CD14-positive monocyte (primary cell): ENCODE data around the gene DNAJA1. TPM values are rescaled to one million over a fixed set of nuclear protein-coding genes. Genes with fewer than 3 reads are reported as not detected.

Experiments used
- DNase-seq, 3 donors: peaks; one replicate each; pipeline ENCODE4 v3.0.0-alpha.2; 2011 to 2022
- H2AFZ ChIP-seq: 2 replicates; pipeline ENCODE4 v1.6.0; 2012; ENCODE audit warnings: mild to moderate bottlenecking, low read depth, low read length, inconsistent platforms; ENCODE audit not compliant: insufficient read depth, poor library complexity, severe bottlenecking
- H3K27ac ChIP-seq, 2 donors: 1 replicate in 1 of 2; 2 replicates in 1 of 2; pipeline ENCODE4 v1.5.1; 2012 to 2013; ENCODE audit warnings: low read length in 2 of 2, control low read depth in 1 of 2, inconsistent platforms in 1 of 2, low read depth in 1 of 2, mild to moderate bottlenecking in 1 of 2
- H3K27me3 ChIP-seq, 2 donors: one replicate each; pipeline versions ENCODE4 v1.6.0 to v1.6.1; 2011 to 2013; ENCODE audit warnings: low read length in 2 of 2; ENCODE audit not compliant: control insufficient read depth in 2 of 2, insufficient read depth in 2 of 2
- H3K36me3 ChIP-seq, 2 donors: replicated peaks in 1 of 2; 1 replicate in 1 of 2; 2 replicates in 1 of 2; pipeline versions ENCODE4 v1.5.1 to v1.6.1; 2012 to 2013; ENCODE audit warnings: low read length in 2 of 2, control low read depth in 1 of 2, inconsistent platforms in 1 of 2, mild to moderate bottlenecking in 1 of 2; ENCODE audit not compliant: insufficient read depth in 2 of 2, control insufficient read depth in 1 of 2
- H3K4me1 ChIP-seq, 2 donors: 1 replicate in 1 of 2; 2 replicates in 1 of 2; pipeline versions ENCODE4 v1.5.1 to v1.6.1; 2012 to 2013; ENCODE audit warnings: low read length in 2 of 2, control low read depth in 1 of 2, inconsistent platforms in 1 of 2, mild to moderate bottlenecking in 1 of 2, moderate library complexity in 1 of 2; ENCODE audit not compliant: insufficient read depth in 2 of 2, control insufficient read depth in 1 of 2
- H3K4me2 ChIP-seq: replicated peaks from 2 replicates; pipeline ENCODE3; 2012; ENCODE audit warnings: low read length, moderate library complexity, mild to moderate bottlenecking; ENCODE audit not compliant: poor library complexity, severe bottlenecking; ENCODE audit errors: extremely low read depth
- H3K4me3 ChIP-seq, 3 experiments: fragments of 200-600 bp in 1 of 3; sonication (generic) in 1 of 3; replicated peaks in 1 of 3; 1 replicate in 2 of 3; 2 replicates in 1 of 3; pipeline ENCODE4 v1.5.1; 2011 to 2013; ENCODE audit warnings: low read length in 3 of 3, mild to moderate bottlenecking in 3 of 3, control low read depth in 2 of 3, low read depth in 2 of 3, inconsistent platforms in 1 of 3, moderate library complexity in 1 of 3
- H3K79me2 ChIP-seq: 2 replicates; pipeline ENCODE4 v1.6.0; 2012; ENCODE audit warnings: mild to moderate bottlenecking, control low read depth, inconsistent platforms, low read length, moderate library complexity; ENCODE audit not compliant: insufficient read depth
- H3K9ac ChIP-seq: 2 replicates; pipeline ENCODE4 v1.6.0; 2017; ENCODE audit warnings: low read length, mild to moderate bottlenecking; ENCODE audit not compliant: insufficient read depth, poor library complexity, severe bottlenecking
- H3K9me3 ChIP-seq, 2 donors: replicated peaks in 1 of 2; 1 replicate in 1 of 2; 2 replicates in 1 of 2; pipeline versions ENCODE4 v1.5.1 to v1.6.1; 2012 to 2013; ENCODE audit warnings: low read length in 2 of 2, control low read depth in 1 of 2; ENCODE audit not compliant: control insufficient read depth in 1 of 2, insufficient read depth in 1 of 2
- H4K20me1 ChIP-seq: 2 replicates; pipeline ENCODE4 v1.6.0; 2012; ENCODE audit warnings: mild to moderate bottlenecking, low read length, control low read depth, moderate library complexity; ENCODE audit not compliant: insufficient read depth
- H3K27ac Mint-ChIP-seq, 7 donors: one replicate each; pipeline ENCODE4 v1.8.0; 2020; ENCODE audit warnings: mild to moderate bottlenecking in 7 of 7, mixed read lengths in 7 of 7, moderate library complexity in 6 of 7, inconsistent platforms in 2 of 7
- H3K27me3 Mint-ChIP-seq, 3 donors: one replicate each; pipeline ENCODE4 v1.8.0; 2021 to 2022; ENCODE audit warnings: low read depth in 3 of 3, mild to moderate bottlenecking in 3 of 3, mixed read lengths in 3 of 3, moderate library complexity in 3 of 3, inconsistent platforms in 1 of 3
- H3K36me3 Mint-ChIP-seq, 2 donors: one replicate each; pipeline ENCODE4 v1.8.0; 2020; ENCODE audit warnings: mixed read lengths in 2 of 2, inconsistent platforms in 1 of 2, mild to moderate bottlenecking in 1 of 2
- H3K4me1 Mint-ChIP-seq: one replicate; pipeline ENCODE4 v1.8.0; 2020; ENCODE audit warnings: mild to moderate bottlenecking, mixed read lengths
- H3K4me3 Mint-ChIP-seq, 2 donors: one replicate each; pipeline ENCODE4 v1.8.0; 2020; ENCODE audit warnings: mild to moderate bottlenecking in 2 of 2, mixed read lengths in 2 of 2, moderate library complexity in 1 of 2
- H3K9me3 Mint-ChIP-seq, 7 donors: one replicate each; pipeline ENCODE4 v1.8.0; 2020 to 2022; ENCODE audit warnings: mixed read lengths in 7 of 7, mild to moderate bottlenecking in 6 of 7, moderate library complexity in 6 of 7, inconsistent platforms in 2 of 7
- CTCF ChIP-seq: fragments of 200-600 bp; IDR thresholded peaks from one replicate; pipeline ENCODE4 v1.8.0; 2022; ENCODE audit warnings: antibody characterized with exemption, mild to moderate bottlenecking
- WGBS: methylation state at CpG from one replicate; pipeline ENCODE4 v1.1.5; 2013; ENCODE audit warnings: missing lambda C conversion rate; ENCODE audit not compliant: insufficient coverage; 5-methylcytosine and 5-hydroxymethylcytosine counted together
- intact Hi-C, 2 donors: fragments of 100-400 bp; cut with micrococcal nuclease; formaldehyde crosslinking; loops; one replicate each; pipeline versions ENCODE4 v1.15.0 to v1.15.1; 2023
- polyA plus RNA-seq, 3 donors: library from polyadenylated mRNA; depleted of rRNA in 1 of 3; unstranded in 2 of 3; stranded (reverse) in 1 of 3; fragments of 300-500 nt in 2 of 3; fragments of >200 nt in 1 of 3; fragmentation: Illumina TruSeq in 2 of 3; gene quantifications; 1 replicate in 2 of 3; 2 replicates in 1 of 3; pipeline ENCODE4 v1.2.3, GENCODE V29; 2012 to 2021

DNAJA1 gene
- polyA plus RNA-seq, 3 donors: 73.3 to 112 (median 93.6) TPM

- Histone ChIP-seq H3K79me2 (peaks cover 96% of the 10 kb centered on the region), H3K27me3 (no peaks in the 10 kb centered on the region), H3K4me3 (peak overlapping the region; percentile 91 to 100 (median 99)), H3K9ac (peak overlapping the region; percentile 99), H3K36me3 (peaks cover 28 to 45% of the 10 kb centered on the region in 2 donors), H3K4me2 (peak overlapping the region; percentile 87), H4K20me1 (peaks cover 56% of the 10 kb centered on the region), H3K9me3 (no peaks in the 10 kb centered on the region), H2AFZ (no peak overlapping the region), H3K4me1 (peaks cover 44 to 56% of the 10 kb centered on the region in 2 donors), H3K27ac (peak overlapping the region; percentile 97 to 99)
- intact Hi-C loops: loop anchor here in 1 of 2 donors (2.0 to 10.0 kb wide), 5 partner anchors 21 to 449 kb away; partner anchors contain the start of genes B4GALT1, BAG1, CHMP5 and NOL6
- H3K27ac Mint-ChIP-seq: peak overlapping the region; percentile 92 to 96 (median 95)
- no peak for TF ChIP-seq CTCF
- DNase-seq: peak; percentile 33 to 80 (median 53)
- no peaks in the 10 kb centered on the region for H3K27me3 Mint-ChIP-seq
- H3K4me3 Mint-ChIP-seq: peak overlapping the region; percentile 95 to 97
- 14% methylated on average over 10 of the region's 36 CpGs for WGBS
- peaks cover 57% of the 10 kb centered on the region for H3K4me1 Mint-ChIP-seq
- peaks cover 27 to 40% of the 10 kb centered on the region in 2 donors for H3K36me3 Mint-ChIP-seq
- peaks cover 0 to 3% (median 0%) of the 10 kb centered on the region in 7 donors for H3K9me3 Mint-ChIP-seq
Measured at GRCh38 chr9:33025572-33026342, 684 bp downstream of the DNAJA1 start.

GRCh38 chr9:33029231-33029786 lies 4.2 kb downstream of the DNAJA1 start:
- Mint-ChIP-seq H3K4me3 (peak overlapping the region in 1 of 2 donors; percentile 48), H3K4me1 (peaks cover 45% of the 10 kb centered on the region), H3K27me3 (no peaks in the 10 kb centered on the region), H3K27ac (peak overlapping the region; percentile 83 to 95 (median 88)), H3K36me3 (peaks cover 56 to 61% of the 10 kb centered on the region in 2 donors), H3K9me3 (peaks cover 0 to 3% (median 0%) of the 10 kb centered on the region in 7 donors)
- peaks cover 97% of the 10 kb centered on the region for H3K79me2 ChIP-seq
- H3K4me1 ChIP-seq: peaks cover 35 to 48% of the 10 kb centered on the region in 2 donors
- no peak overlapping the region for H2AFZ ChIP-seq
- peak overlapping the region in 1 of 2 donors; percentile 71 for H3K27ac ChIP-seq
- H3K9ac ChIP-seq: no peak overlapping the region
- H3K4me3 ChIP-seq: peak overlapping the region in 1 of 3 experiments; percentile 99
- peaks cover 92% of the 10 kb centered on the region for H4K20me1 ChIP-seq
- WGBS: no CpG with 5 or more reads among the region's 4 CpGs
- intact Hi-C loops: loop anchor here in 1 of 2 donors (5.0 to 10.0 kb wide), 4 partner anchors 45 to 445 kb away; partner anchors contain the start of genes B4GALT1, BAG1, CHMP5 and NOL6
- H3K4me2 ChIP-seq: peak overlapping the region; percentile 48
- peaks cover 61 to 72% of the 10 kb centered on the region in 2 donors for H3K36me3 ChIP-seq
- no peaks in the 10 kb centered on the region for H3K27me3 ChIP-seq
- no peak for TF ChIP-seq CTCF
- no peaks in the 10 kb centered on the region for H3K9me3 ChIP-seq
- DNase-seq: peak; percentile 75 to 90 (median 77)
